Amygdala (tissue), 56 donors: ENCODE data around the gene SUPT4H1.
"Not testable (repeated sequence)": the region's sequence is repeated elsewhere in the genome, so short reads cannot be mapped to it uniquely, and the experiment has no call there.

Source experiments
- DNase-seq, 56 donors: peaks; one replicate each; lab custom pipeline; 2025; lab: John Stamatoyannopoulos, UW

SUPT4H1 gene

DNA sequence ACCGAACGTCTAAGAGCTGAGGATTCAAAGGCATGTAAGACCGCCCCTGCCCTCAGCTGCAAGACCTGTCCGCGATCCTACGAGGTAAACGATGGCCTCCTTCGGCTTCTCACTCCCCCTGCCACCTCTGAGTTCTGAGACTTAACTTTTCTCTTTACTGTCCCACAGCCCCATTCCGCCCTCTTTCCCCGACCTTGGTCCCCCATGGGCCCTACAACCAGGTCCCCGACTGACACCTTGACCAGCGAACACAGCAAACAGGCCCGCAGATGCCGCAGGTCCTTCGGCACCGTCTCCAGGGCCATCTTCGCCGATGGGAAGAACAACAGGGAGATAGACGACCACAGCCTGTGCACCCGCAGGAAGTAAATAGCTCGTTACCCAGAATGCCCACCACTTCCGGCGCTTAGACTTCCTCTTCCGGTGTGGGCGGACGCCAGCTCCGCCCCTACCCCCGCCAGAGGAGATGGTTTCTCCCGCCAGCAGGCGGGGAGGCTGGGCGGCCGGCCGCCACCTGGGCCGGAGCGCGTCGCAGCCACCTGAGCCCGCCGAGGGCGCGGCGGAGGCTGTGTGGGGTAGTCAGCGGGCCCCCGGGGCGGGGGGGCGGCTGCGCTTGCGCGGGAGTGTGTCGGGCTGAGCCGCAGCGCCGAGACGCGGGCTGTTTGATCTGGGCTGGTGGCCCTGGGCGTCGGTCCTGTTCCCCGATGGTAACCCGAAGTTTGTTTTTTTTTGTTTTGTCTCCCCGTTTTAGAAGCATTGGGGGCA, at the start of gene SUPT4H1:
Gene SUPT4H1, minus strand, starts transcription at position 371 of the 765 bp plus-strand sequence. Its CDS starts 66 bp downstream, at position 305.
- DNase-seq, result peak in 53 of 56 donors; percentile 29 to 92 (median 78)

DNA sequence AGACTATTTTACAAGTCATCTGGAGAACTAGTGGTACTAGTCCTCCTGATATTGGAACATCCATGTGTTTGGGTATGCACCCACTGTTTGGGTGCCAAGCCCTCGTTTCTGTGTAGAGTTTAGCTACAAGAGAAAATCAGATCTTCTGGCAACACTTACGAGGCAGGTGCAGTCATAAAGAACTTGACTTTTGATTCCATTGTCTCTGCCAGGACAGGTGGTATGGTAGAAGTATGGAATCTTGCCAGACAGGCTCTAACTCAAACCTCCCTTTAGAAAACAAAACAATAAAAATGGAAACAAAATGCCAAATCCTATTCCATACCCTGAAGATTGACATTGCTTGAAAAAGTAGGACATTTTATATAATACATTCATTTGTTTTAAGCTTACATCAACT, 49.3 kb upstream of the SUPT4H1 start:
- no peak for DNase-seq

DNA sequence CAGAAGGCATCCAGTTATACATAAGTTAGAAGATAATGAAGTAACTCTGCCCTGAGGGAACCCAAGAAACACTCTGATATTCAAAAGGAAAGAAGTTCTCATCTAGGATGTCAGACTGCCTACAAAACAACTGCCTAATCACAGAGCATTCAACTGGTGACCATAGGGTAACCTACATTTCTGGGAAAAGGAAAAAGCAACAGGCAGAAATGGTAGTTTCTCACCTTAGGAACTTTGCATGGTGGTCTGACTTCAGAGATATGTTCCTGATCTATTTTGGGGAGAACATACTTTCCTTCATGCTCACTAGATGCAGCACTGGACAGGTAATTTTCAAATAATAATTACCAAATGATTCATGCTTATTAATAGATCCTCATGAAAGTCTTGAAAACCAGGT, 48.8 kb upstream of the SUPT4H1 start:
- no peak for DNase-seq

DNA sequence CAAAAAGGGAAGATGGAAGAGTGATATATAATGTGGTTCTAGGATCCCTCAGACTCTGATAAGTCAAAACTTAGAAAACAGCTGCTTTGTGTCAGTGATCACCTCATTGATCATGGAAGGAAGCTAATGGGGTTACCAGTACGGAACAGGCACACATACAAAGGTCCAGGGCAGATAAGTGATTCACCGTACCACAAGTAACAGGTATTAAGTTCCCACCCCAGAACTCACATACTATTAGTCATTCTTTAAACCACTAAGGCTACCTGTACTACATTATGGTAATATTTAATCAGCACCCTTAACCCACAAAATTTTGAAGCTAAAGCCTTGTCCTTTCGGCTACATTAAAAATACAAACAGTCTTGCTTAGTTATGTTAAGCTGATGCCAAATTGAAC, 48.0 kb upstream of the SUPT4H1 start:
- DNase-seq, result no peak

DNA sequence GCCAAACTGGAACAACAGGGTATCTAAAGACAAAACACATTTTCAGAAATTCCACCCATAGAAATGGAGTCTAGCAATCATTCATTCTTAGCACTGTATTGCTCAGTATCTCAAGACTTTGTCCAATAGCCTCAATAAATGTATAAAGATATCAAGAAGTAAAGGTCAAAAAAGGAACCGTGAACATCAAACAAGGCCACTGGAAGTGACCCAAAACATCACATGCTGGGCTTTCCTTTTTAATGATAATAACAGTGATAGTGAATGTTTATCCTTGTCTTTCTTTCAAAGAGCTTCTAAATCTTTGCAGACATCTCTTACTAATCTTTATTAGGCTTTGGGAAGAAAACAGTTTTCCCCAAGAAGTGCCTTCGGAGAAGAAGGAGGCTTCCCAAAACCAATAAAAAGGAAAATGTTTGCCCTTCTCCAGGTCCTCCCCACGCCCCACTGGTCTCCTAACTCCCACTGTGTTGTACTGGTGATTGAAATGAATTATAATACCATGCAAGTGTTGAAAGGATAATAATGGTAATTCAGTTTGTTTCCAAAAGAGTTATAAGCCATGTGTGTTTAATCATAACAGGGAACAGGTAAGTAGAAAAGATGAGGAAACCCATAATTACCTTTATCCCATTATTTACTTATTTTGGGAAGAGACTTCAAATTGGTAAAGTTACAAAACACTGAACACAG, 46.7 kb upstream of the SUPT4H1 start:
- DNase-seq, result no peak

DNA sequence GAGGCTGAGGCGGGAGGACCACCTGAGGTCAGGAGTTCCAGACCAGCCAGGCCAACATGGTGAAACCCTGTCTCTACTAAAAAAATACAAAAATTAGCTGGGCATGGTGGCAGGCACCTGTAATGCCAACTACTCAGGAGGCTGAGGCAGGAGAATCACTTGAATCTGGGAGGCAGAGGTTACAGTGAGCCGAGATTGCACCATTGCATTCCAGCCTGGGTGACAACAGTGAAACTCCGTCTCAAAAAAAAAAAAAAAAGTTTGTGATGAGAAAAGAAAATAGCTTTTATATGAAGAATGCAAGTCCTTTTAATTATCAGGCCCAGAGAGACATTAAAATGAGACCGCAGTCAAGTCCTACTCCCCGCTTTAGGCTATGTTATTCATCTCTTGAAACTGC, 45.4 kb upstream of the SUPT4H1 start:
- not testable (repeated sequence) for DNase-seq

DNA sequence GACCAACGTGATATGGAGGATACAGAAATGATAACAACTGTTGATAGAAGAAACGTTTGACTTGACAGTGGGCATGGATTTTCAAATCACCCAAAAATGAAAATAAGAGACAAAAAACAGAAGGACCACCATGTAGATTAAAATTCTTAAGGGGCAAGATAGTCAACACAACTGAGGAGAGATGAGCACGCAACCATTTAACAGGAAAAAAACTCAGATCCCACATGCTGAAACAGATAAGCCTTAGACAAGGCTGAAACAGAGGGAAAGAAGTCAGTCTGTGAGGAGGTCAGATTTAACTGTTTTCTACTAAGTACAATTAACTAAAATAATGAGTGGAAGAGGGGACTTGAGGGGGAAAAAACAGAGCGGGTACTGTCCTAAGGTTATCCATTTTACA, 44.2 kb upstream of the SUPT4H1 start:
- DNase-seq, result no peak

DNA sequence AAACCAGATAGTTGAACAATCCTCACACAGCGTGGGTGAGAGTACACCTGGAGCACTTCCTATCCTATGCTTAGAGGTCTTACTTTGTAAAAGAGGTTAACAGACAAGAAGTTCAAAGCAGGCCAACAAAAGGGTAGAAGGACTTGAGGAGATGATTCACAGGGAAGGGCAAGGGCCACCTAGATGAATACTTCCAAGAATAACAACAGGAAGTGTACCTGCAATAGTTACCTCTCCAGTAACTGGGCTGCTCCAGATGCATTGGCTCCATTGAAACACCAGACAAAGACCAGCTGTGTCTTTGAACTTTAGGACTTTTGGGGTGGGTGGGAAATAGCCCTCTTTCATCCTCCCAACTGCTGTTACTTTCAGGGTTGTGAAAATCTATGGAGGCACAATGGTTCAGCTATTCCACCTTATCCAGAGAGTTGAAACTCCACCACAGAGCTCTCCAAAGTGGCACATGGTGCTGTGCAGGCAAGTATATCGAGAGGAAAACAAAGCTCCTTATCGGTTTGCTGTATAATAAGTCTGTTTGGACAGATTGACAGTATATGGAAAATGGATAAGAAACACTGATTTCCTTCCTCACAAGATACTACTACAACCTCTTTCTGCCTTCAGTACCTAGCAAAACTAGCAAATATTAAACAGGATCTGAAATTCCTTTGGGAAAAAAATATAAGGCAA, 42.7 kb upstream of the SUPT4H1 start:
- DNase-seq, result no peak

DNA sequence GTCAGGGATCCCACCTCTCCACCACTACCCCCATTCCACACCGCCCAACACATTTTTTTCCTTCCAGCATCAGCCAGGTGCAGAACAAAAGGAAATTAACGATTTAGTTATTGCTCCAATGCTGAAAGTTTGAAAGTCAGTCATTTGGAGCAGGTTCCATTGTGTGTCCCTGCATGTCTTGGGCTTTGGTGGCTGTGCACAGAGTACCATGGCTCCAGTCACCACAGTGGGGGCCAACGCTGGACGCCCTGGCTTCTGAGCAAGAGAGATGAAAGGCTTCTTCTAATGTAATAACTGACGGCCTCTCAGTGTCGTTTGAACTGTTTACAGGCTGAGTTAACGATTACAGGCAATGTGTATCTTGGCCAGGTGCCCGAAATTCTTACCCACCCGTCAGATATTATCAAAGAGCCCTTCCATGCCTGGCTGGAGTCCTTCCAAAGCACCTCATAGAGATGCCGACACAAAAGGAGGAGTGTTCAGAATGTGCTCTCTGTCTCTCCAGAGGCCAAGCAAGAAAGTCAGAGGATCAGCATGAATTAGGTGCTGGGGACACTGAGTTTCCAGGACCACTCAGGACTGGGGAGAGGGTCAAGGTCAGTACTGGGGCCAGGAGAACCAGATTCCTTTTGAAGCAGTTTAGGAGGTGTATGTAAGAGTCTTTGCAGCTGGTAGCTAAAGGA, 39.4 kb upstream of the SUPT4H1 start:
- peak in 1 of 56 donors; percentile 19 for DNase-seq

DNA sequence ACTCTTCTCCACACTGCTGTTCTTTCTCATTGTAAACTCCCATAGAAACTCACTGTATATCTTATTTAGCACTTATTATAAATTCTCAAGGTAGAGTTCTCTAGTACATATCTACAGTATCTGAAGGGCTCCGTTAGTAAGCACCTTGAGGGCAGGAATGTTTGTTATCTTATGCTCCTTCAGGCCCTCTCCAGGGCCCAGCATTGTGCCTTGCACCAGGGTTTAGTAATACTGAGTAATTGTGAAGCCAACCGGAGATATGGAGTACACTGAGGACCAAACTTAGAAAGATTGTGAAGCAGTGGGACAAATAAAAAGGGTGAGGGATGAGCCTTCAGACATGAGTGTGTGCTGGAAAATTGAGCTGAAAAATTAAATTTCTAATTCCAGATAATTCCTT, 38.9 kb upstream of the SUPT4H1 start:
- DNase-seq, result no peak

DNA sequence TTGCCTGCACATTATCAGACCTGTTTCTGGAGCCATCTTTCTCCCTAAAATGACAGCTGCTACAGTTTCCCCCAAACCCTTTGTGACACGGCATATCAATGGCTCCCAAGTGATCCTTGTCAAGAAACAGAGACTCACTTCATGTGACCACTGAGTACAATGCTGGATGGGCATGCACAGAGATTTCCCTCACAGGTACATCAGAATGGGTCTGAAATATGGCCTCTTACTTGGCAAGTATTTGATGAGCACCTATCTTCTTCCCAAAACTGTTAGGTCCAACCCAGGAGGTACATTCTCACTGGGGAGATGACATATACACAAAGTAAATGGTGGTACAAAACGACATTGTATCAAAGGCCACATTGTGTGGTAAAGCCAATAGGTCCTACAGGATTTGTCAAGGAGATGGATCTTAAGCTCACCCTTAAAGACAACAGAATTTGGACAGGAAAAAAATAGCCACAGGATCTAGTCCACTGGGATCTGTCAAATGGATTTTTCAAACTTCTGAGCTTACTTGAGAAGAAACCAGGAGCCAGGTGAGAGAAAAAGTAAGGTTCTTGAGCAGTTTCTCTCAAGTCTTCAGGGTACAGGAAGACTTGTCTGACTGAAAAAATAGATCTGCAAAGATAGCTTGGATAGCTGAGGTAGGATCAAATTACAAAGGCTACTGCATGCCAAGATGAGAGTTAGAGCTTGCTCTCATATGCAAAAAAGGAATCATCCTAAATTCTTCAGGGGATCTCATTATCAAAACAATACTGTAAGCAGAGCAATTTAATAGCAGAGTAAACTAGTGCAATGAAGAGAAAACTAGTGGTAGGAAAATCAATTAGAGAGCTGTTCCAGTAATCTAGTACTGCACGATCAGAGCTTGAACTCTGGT, 36.5 kb upstream of the SUPT4H1 start:
- no peak for DNase-seq

DNA sequence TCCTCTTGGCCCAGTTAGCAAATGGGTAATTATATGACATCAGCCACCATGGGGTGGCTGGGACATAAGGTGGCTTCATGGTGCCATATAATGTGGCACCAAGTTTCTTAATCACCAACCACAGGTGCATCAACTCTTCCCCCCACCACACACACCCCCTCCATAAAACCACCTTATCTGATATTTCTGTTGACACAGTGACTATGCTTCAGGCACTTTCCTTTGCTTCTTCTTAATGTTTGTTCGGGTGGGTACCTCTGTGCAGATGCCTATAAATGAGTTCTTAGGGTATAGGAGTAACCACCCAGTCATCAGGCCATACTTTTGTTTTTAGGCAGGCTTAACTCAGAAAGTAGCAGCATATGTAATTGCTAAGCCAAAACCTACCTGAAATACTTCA, 35.8 kb upstream of the SUPT4H1 start:
- no peak for DNase-seq

DNA sequence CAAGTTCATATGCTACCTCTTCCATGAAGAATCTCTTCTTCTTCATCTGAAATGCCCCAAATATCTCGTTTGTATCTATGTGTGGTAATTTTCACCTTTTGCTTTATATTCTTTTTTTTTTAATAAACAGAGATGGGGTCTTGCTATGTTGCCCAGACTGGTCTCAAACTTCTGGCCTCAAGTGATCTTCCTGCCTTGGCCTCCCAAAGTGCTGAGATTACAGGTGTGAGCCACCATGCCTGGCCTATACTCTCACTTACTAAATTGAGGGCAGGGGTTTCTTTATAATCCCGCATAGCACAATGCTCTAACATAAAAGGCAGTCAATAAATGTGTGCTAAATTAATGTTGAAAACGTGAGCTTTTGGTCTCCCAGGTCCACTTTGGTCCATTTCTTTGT, 34.7 kb upstream of the SUPT4H1 start:
- no peak for DNase-seq

DNA sequence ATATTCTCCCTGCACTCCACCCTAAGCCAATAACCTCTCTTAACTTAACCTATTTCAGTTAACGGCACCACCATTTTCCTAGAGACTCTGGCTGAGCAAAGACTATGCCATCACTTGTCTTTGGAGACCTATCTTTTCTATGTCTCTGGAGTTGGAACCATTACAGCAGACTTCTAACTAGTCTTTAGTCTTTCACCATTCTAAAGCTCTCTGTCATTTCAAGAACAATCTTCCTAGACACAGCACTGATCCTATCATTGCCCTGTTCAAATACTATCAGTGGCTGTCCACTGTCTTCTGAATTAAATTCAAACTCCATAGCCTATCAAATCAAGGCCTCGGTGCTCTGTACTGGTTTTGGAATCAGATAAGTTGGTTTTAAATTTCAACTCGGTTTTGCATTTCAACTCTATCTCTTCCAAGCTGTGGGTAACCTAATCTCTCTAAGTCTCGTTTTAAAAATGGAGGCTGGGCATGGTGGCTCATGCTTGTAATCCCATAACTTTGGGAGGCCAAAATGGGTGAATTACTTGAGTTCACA, 33.4 kb upstream of the SUPT4H1 start:
- DNase-seq, result no peak

DNA sequence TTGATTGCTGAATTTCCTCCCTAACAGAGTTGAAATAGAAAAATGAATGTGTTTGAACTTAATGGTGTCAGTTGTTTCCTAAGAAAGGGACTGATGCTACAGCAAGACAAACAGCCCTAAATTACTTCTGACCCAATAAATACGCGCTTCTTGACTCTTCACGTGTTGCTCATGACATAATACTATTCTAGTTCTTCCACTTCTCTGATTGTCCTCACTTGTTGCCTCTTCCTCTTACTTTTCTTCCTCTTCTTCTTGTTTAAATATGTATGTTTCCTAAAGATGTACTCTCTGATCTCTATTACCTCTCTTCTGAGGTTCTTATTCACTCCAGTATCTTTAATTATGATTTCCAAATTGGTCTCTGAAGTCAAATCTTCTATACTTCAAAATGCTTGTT, 32.9 kb upstream of the SUPT4H1 start:
- DNase-seq, result no peak

DNA sequence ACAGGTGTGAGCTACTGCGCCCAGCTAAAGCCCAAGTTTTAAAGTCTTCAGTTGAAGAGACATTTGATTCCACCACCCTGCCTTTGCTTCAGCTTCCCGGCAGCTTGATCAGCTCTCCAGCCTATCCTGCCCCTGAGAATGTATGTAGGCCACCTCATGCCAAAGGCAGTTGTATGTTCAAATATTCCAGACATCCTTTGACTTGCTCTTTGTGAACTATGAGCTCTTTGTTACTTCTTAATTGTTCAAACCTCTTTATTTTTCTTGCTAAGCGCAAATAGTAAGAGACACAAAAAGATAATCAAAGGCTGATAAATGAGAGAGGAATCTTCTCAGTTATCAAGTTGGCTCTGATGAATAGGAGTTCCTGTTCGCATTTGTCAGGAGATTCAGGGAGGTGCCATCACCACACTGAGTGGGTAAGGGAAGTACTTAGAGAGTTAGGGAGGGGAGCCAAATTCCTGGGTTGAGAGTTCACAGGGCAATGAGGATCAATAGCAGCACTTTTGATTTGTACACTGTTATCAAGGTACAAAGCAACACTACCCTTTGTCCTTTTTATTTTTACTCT, 32.0 kb upstream of the SUPT4H1 start:
- DNase-seq, result no peak

DNA sequence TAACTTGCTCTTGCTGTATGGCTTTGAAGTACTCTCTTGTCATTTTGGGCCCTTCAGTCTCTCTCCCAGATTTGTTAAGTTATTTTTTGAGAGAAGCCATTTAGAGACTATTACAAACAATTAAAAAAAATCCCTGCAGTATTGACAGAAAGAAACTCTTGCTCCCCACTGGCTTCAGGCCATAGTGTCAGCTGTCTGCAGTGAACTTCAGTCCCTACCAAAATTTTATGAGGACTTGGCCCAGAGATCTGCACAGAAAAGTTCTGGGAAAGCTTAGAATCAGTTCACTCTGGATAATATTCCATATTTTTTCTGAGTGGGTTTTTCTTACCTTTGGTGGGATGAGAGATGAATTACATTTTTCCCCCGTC, 30.9 kb upstream of the SUPT4H1 start:
- no peak for DNase-seq

DNA sequence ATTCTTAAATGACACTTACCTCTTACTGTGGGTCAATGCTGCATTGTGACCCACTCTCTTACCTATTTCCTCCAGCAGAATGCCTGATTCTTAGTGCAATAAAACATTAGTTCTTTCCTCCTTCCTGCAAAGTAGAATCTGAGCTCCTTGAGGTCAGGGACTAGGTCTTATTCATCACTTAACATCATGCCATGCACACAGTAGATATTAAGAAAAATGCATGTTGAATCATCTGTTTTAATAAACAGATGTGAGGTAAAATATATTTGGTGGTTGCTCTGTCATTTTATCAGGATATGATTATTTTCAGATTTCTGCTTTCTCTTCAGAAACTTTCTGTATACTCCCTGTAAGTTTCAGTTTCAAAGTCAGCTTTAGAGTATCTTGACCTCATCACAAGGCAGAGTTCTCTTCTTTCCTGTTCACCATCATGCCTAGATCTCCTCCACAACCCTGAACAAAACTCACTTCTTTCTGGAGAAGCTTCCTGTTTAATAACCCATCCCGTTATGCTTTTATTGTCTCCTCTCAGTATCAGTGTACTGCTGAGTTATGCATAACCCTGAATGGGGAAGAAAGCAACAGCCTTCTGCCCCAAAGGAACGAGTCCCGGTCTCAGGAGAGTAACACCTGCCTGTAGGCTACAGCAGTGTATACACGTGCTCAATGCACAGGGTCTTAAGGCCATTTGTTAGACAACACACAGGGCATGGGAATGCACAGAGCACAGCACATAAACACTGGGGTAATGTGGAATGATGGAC, 30.3 kb upstream of the SUPT4H1 start:
- DNase-seq, result no peak
